Tibial nerve (tissue), 4 donors: ENCODE results near the gene LIN28B.

Experiments
- EP300 ChIP-seq, 2 donors: sonication (generic); formaldehyde crosslinking; IDR thresholded peaks; one replicate each; pipeline ENCODE4 v1.6.1; 2017; ENCODE audit warnings: antibody characterized with exemption in 2 of 2, mild to moderate bottlenecking in 1 of 2
- POLR2A ChIP-seq, 2 donors: fragments of 450-650 bp; IDR thresholded peaks; one replicate each; pipeline ENCODE4 v1.6.1; 2017; ENCODE audit warnings: antibody characterized with exemption in 2 of 2, mild to moderate bottlenecking in 2 of 2, moderate library complexity in 2 of 2
- TF ChIP-seq, protein P1 (sequence below), 5 experiments: fragments of 200-600 bp in 3 of 5; fragments of 450-650 bp in 2 of 5; sonication (generic) in 3 of 5; IDR thresholded peaks; one replicate each; pipeline ENCODE4 v1.5.1; 2016 to 2019; ENCODE audit warnings: antibody characterized with exemption in 5 of 5, mild to moderate bottlenecking in 3 of 5, moderate library complexity in 2 of 5

- TF ChIP-seq, protein P1, sequence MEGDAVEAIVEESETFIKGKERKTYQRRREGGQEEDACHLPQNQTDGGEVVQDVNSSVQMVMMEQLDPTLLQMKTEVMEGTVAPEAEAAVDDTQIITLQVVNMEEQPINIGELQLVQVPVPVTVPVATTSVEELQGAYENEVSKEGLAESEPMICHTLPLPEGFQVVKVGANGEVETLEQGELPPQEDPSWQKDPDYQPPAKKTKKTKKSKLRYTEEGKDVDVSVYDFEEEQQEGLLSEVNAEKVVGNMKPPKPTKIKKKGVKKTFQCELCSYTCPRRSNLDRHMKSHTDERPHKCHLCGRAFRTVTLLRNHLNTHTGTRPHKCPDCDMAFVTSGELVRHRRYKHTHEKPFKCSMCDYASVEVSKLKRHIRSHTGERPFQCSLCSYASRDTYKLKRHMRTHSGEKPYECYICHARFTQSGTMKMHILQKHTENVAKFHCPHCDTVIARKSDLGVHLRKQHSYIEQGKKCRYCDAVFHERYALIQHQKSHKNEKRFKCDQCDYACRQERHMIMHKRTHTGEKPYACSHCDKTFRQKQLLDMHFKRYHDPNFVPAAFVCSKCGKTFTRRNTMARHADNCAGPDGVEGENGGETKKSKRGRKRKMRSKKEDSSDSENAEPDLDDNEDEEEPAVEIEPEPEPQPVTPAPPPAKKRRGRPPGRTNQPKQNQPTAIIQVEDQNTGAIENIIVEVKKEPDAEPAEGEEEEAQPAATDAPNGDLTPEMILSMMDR (IDR thresholded peaks at IDR 0.05) = no peak
- no peak for TF ChIP-seq POLR2A (IDR thresholded peaks at IDR 0.05)
- TF ChIP-seq EP300 (IDR thresholded peaks at IDR 0.05) = no peak
These were observed 137.3 kb downstream of the LIN28B start for GRCh38 chr6:105094133-105094640.
